Measurements from ENCODE around the gene NMNAT1.
"Not testable (repeated sequence)": the region's sequence is repeated elsewhere in the genome, so short reads cannot be mapped to it uniquely, and the experiment has no call there.

The NMNAT1 gene

GRCh38 chr1:9942939-9943788 lies at the start of gene NMNAT1, which contains the start of gene LZIC:
TSS of gene NMNAT1 (plus strand) at chr1:9943475. CDS start at chr1:9972074, 28,599 bp downstream.
TSS of gene LZIC (minus strand) at chr1:9943391. CDS start at chr1:9936619, 6,772 bp downstream.
- DNase-seq: peak; percentile 96

GRCh38 chr1:9894115-9894514 lies 49.2 kb upstream of the NMNAT1 start:
- DNase-seq: no peak

GRCh38 chr1:9900142-9901043 lies 42.9 kb upstream of the NMNAT1 start:
- DNase-seq: no peak

GRCh38 chr1:9901148-9902059 lies 41.9 kb upstream of the NMNAT1 start:
- DNase-seq: no peak

GRCh38 chr1:9902060-9902452 lies 41.2 kb upstream of the NMNAT1 start:
- DNase-seq: no peak

- DNase-seq: no peak
Measured at GRCh38 chr1:9903801-9904527, 39.3 kb upstream of the NMNAT1 start.

- DNase-seq: no peak
Measured at GRCh38 chr1:9904596-9904995, 38.7 kb upstream of the NMNAT1 start.

- DNase-seq: no peak
Measured at GRCh38 chr1:9905010-9905409, 38.3 kb upstream of the NMNAT1 start.

- DNase-seq: no peak
Measured at GRCh38 chr1:9906466-9906865, 36.8 kb upstream of the NMNAT1 start.

- DNase-seq: no peak
Measured at GRCh38 chr1:9907441-9907840, 35.8 kb upstream of the NMNAT1 start.

GRCh38 chr1:9908871-9909233 lies 34.4 kb upstream of the NMNAT1 start:
- DNase-seq: no peak

- DNase-seq: peak; percentile 73
Measured at GRCh38 chr1:9909234-9910046, 33.8 kb upstream of the NMNAT1 start.

GRCh38 chr1:9910076-9910422 lies 33.2 kb upstream of the NMNAT1 start, which contains the start of gene CTNNBIP1:
TSS of gene CTNNBIP1 (minus strand) at chr1:9910269. CDS start at chr1:9872064, 38,205 bp downstream.
- DNase-seq: no peak

- DNase-seq: peak; percentile 100
Measured at GRCh38 chr1:9910423-9911178, 32.7 kb upstream of the NMNAT1 start.

- DNase-seq: no peak
Measured at GRCh38 chr1:9912264-9912936, 30.9 kb upstream of the NMNAT1 start.

GRCh38 chr1:9914610-9914937 lies 28.7 kb upstream of the NMNAT1 start:
- no peak for DNase-seq

- no peak for DNase-seq
Measured at GRCh38 chr1:9916452-9916851, 26.8 kb upstream of the NMNAT1 start.

GRCh38 chr1:9917495-9917894 lies 25.8 kb upstream of the NMNAT1 start:
- DNase-seq: not testable (repeated sequence)

- no peak for DNase-seq
Measured at GRCh38 chr1:9917901-9918300, 25.4 kb upstream of the NMNAT1 start.

- no peak for DNase-seq
Measured at GRCh38 chr1:9920606-9921005, 22.7 kb upstream of the NMNAT1 start.
